GM23338 (cell line): ENCODE data around the gene RPS6KC1. TPM values are rescaled to one million over a fixed set of nuclear protein-coding genes. Genes with fewer than 3 reads are reported as not detected.
"Not testable (repeated sequence)": the region's sequence is repeated elsewhere in the genome, so short reads cannot be mapped to it uniquely, and the experiment has no call there.

Experiments used
- ATAC-seq: fragments of 200-7000 bp; cut with Tn5 transposase; 3 replicates; pipeline ENCODE4 v1.9.1; 2020
- DNase-seq: peaks from one replicate; pipeline ENCODE4 v3.0.0-alpha.2; 2015; ENCODE audit warnings: low spot score
- H2AFZ ChIP-seq: fragments of 200-600 bp; sonication (generic); 2 replicates; pipeline ENCODE4 v1.8.0; 2016; ENCODE audit warnings: antibody characterized with exemption, mild to moderate bottlenecking, moderate library complexity
- H3F3A ChIP-seq: fragments of 200-600 bp; sonication (generic); replicated peaks from 2 replicates; pipeline ENCODE4 v1.8.0; 2017; ENCODE audit warnings: antibody characterized with exemption, mixed run types, low read depth
- H3K27ac ChIP-seq: fragments of 200-600 bp; sonication (generic); 2 replicates; pipeline ENCODE4 v1.6.1; 2016; ENCODE audit warnings: low read depth
- H3K27me3 ChIP-seq: fragments of 200-600 bp; sonication (generic); 2 replicates; pipeline ENCODE4 v1.8.0; 2016; ENCODE audit warnings: mild to moderate bottlenecking, mixed run types, moderate library complexity; ENCODE audit not compliant: insufficient read depth
- H3K36me3 ChIP-seq: fragments of 200-600 bp; sonication (generic); 2 replicates; pipeline ENCODE4 v1.8.0; 2016; ENCODE audit warnings: mild to moderate bottlenecking; ENCODE audit not compliant: insufficient read depth
- H3K4me1 ChIP-seq: fragments of 200-600 bp; sonication (generic); 2 replicates; pipeline ENCODE4 v1.8.0; 2016; ENCODE audit warnings: mild to moderate bottlenecking, moderate library complexity; ENCODE audit not compliant: insufficient read depth
- H3K4me2 ChIP-seq: fragments of 200-600 bp; sonication (generic); 2 replicates; pipeline ENCODE4 v1.7.1; 2017; ENCODE audit warnings: mixed run types
- H3K4me3 ChIP-seq: fragments of 200-600 bp; sonication (generic); 2 replicates; pipeline ENCODE4 v1.6.1; 2016; ENCODE audit warnings: mixed run types
- H3K79me2 ChIP-seq: fragments of 200-600 bp; sonication (generic); replicated peaks from 2 replicates; pipeline ENCODE4 v1.8.0; 2017; ENCODE audit warnings: mild to moderate bottlenecking; ENCODE audit not compliant: insufficient read depth
- H3K9me2 ChIP-seq: fragments of 200-600 bp; sonication (generic); 2 replicates; pipeline ENCODE4 v1.8.0; 2017; ENCODE audit not compliant: insufficient read depth
- H4K20me1 ChIP-seq: fragments of 200-600 bp; sonication (generic); replicated peaks from 2 replicates; pipeline ENCODE4 v1.8.0; 2017; ENCODE audit warnings: mild to moderate bottlenecking; ENCODE audit not compliant: insufficient read depth
- H3K27ac Mint-ChIP-seq: 2 replicates; pipeline ENCODE4 v1.8.0; 2020; ENCODE audit warnings: inconsistent platforms, mild to moderate bottlenecking, moderate library complexity, mixed read lengths
- H3K27me3 Mint-ChIP-seq: 3 replicates; pipeline ENCODE4 v1.8.0; 2022; ENCODE audit warnings: low read depth, mild to moderate bottlenecking, moderate library complexity, mixed read lengths, inconsistent platforms; ENCODE audit not compliant: insufficient read depth, poor library complexity
- H3K36me3 Mint-ChIP-seq: 3 replicates; pipeline ENCODE4 v1.8.0; 2021; ENCODE audit warnings: low read depth, mild to moderate bottlenecking, inconsistent platforms, moderate library complexity, mixed read lengths
- H3K4me1 Mint-ChIP-seq: 3 replicates; pipeline ENCODE4 v1.8.0; 2020; ENCODE audit warnings: mild to moderate bottlenecking, inconsistent platforms, mixed read lengths
- H3K4me3 Mint-ChIP-seq: 3 replicates; pipeline ENCODE4 v1.8.0; 2021; ENCODE audit warnings: moderate library complexity, mild to moderate bottlenecking, inconsistent platforms, mixed read lengths
- H3K9me3 Mint-ChIP-seq: 3 replicates; pipeline ENCODE4 v1.8.0; 2020; ENCODE audit warnings: moderate library complexity, mild to moderate bottlenecking, inconsistent platforms, mixed read lengths
- EZH2 ChIP-seq: fragments of 200-600 bp; sonication (generic); IDR thresholded peaks from one replicate; pipeline ENCODE4 v1.8.0; 2017; ENCODE audit warnings: antibody characterized with exemption, mild to moderate bottlenecking, low read depth; ENCODE audit not compliant: unreplicated experiment
- EZH2phosphoT487 ChIP-seq: fragments of 200-600 bp; sonication (generic); IDR thresholded peaks from one replicate; pipeline ENCODE4 v1.8.1; 2018; ENCODE audit warnings: antibody characterized with exemption; ENCODE audit not compliant: unreplicated experiment
- JUNB ChIP-seq: IDR thresholded peaks from one replicate; pipeline ENCODE4 v1.6.1; 2016; ENCODE audit warnings: antibody characterized with exemption; ENCODE audit not compliant: unreplicated experiment
- NANOG ChIP-seq: IDR thresholded peaks from 2 replicates; pipeline ENCODE4 v1.6.1; 2016; ENCODE audit warnings: antibody characterized with exemption, borderline replicate concordance
- ZNF114 ChIP-seq: fragments of 250-450 bp; sonication (Bioruptor Pico); IDR thresholded peaks from 2 replicates; pipeline ENCODE4 v1.5.0; 2020; ENCODE audit warnings: mild to moderate bottlenecking, moderate library complexity
- polyA plus RNA-seq: library from polyadenylated mRNA; unstranded; fragments of >200 nt; fragmentation: Nextera tagmentation; extraction: Ambion mirVana; gene quantifications from 2 replicates; pipeline ENCODE4 v1.2.1, GENCODE V29; 2016
- total RNA-seq: library from RNA; depleted of rRNA; stranded (reverse); fragments of >200 nt; shearing (Covaris generic); gene quantifications from 2 replicates; pipeline ENCODE4 v1.2.3, GENCODE V29; 2014
- TF ChIP-seq, protein P1 (sequence below): IDR thresholded peaks from one replicate; pipeline ENCODE4 v1.6.1; 2018; ENCODE audit warnings: antibody characterized with exemption; ENCODE audit not compliant: unreplicated experiment
- TF ChIP-seq, protein P2 (sequence below): IDR thresholded peaks from 2 replicates; pipeline ENCODE4 v1.6.1; 2016; ENCODE audit warnings: antibody characterized with exemption
- TF ChIP-seq, protein P3 (sequence below), 2 experiments: fragments of 200-600 bp in 1 of 2; sonication (generic) in 1 of 2; conservative IDR thresholded peaks; 2 replicates each; pipeline versions ENCODE4 v1.5.1 to v1.6.1; 2016 to 2017; ENCODE audit warnings: antibody characterized with exemption in 2 of 2, low read depth in 2 of 2, mild to moderate bottlenecking in 2 of 2, moderate library complexity in 1 of 2

RPS6KC1 gene
- total and polyA plus RNA-seq, 2 experiments from 2014 or later: 7.9 to 24.9 TPM

DNA sequence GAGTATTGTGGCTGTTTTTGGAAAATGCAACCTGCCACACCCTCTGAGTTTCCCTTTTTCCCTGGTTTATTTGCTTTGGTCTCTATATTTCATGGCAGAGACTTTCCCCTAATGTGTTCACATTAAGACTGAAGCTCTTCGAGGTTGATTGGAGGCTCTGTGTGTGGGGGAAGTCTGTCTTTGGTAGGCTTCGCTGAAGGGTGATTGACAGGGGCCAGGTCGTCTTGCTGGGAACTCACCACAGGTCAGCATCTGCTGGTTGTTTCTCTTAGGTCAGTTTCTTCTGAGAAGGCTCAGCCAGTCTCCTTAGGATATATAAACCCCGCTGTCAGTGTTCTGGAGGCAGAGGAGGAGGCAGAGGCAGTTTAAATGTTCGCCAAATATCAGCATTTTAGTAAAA is 249.4 kb downstream of the RPS6KC1 start:
- Histone ChIP-seq H3F3A (no peaks in the 10 kb centered on the region), H3K79me2 (no peaks in the 10 kb centered on the region)
- H3K9me3 Mint-ChIP-seq: no peaks in the 10 kb centered on the region

DNA sequence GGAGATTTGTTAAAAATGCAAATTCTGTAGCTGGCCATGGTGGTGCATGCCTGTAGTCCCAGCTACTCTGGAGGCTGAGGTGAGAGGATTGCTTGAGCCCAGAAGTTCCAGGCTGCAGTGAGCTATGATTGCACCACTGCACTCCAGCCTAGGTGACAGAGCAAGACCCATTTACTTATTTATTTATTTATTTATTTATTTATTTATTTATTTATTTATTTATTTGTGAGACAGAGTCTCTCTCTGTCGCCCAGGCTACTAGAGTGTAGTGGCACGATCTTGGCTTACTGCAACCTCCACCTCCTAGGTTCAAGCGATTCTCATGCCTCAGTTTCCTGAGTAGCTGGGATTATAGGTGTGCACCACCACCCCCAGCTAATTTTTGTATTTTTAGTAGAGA is 250.5 kb downstream of the RPS6KC1 start:
- H3K27me3 ChIP-seq, H3K4me2 ChIP-seq, H3K4me3 ChIP-seq, DNase-seq, H3K4me1 Mint-ChIP-seq, ATAC-seq, H3K27ac Mint-ChIP-seq, H3K4me3 Mint-ChIP-seq, H3K27ac ChIP-seq, H2AFZ ChIP-seq, H3F3A ChIP-seq, H3K36me3 Mint-ChIP-seq, H4K20me1 ChIP-seq, H3K79me2 ChIP-seq, H3K9me3 Mint-ChIP-seq, H3K36me3 ChIP-seq, H3K27me3 Mint-ChIP-seq, H3K4me1 ChIP-seq, H3K9me2 ChIP-seq: not testable (repeated sequence)

More for the DNA sequence above, 249.4 kb downstream of the RPS6KC1 start:
- Histone ChIP-seq H3K36me3 (no peaks in the 10 kb centered on the region), H3K27me3 (no peaks in the 10 kb centered on the region), H2AFZ (no peak overlapping the region), H3K9me2 (peaks cover 6% of the 10 kb centered on the region; the same call in 1 of the 2 replicates), H3K27ac (no peak overlapping the region), H3K4me1 (no peaks in the 10 kb centered on the region; the same call in 1 of the 2 replicates), H4K20me1 (no peaks in the 10 kb centered on the region), H3K4me2 (no peak overlapping the region), H3K4me3 (no peak overlapping the region)
- no peaks in the 10 kb centered on the region; the same call in 2 of the 3 replicates for H3K36me3 Mint-ChIP-seq
- DNase-seq: no peak
- no peaks in the 10 kb centered on the region for H3K27me3 Mint-ChIP-seq
- no peak overlapping the region for H3K4me3 Mint-ChIP-seq
- no peak overlapping the region for H3K27ac Mint-ChIP-seq
- TF ChIP-seq, protein P1, sequence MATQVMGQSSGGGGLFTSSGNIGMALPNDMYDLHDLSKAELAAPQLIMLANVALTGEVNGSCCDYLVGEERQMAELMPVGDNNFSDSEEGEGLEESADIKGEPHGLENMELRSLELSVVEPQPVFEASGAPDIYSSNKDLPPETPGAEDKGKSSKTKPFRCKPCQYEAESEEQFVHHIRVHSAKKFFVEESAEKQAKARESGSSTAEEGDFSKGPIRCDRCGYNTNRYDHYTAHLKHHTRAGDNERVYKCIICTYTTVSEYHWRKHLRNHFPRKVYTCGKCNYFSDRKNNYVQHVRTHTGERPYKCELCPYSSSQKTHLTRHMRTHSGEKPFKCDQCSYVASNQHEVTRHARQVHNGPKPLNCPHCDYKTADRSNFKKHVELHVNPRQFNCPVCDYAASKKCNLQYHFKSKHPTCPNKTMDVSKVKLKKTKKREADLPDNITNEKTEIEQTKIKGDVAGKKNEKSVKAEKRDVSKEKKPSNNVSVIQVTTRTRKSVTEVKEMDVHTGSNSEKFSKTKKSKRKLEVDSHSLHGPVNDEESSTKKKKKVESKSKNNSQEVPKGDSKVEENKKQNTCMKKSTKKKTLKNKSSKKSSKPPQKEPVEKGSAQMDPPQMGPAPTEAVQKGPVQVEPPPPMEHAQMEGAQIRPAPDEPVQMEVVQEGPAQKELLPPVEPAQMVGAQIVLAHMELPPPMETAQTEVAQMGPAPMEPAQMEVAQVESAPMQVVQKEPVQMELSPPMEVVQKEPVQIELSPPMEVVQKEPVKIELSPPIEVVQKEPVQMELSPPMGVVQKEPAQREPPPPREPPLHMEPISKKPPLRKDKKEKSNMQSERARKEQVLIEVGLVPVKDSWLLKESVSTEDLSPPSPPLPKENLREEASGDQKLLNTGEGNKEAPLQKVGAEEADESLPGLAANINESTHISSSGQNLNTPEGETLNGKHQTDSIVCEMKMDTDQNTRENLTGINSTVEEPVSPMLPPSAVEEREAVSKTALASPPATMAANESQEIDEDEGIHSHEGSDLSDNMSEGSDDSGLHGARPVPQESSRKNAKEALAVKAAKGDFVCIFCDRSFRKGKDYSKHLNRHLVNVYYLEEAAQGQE: no peak
- TF ChIP-seq ZNF114 (CRISPR knock-in tag) (no peak), JUNB (no peak)
- ATAC-seq: no peak
- H3K4me1 Mint-ChIP-seq: peaks cover 6% of the 10 kb centered on the region; the same call in 2 of the 3 replicates

DNA sequence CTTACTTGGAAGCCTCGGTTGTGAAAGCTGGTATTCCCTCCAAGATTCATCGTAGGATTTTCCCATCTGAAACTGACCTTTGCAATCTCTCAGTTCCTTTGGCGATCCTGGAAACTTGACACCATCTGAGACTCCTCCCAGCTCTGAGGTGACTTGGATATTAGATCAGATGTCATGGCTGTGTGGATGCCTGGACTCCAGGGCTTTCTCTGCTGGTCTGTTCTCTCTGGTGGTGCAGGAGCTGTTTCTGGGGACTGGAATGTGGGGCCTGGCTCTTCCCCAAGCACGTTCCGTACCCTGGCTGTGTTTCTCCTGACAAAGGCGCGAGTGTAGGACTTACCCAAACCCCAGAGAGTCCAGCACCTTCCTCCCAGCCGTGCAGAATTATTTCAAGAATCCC is 252.2 kb downstream of the RPS6KC1 start:
- Histone ChIP-seq H3K27ac (no peak overlapping the region), H4K20me1 (no peaks in the 10 kb centered on the region), H3K4me2 (peak overlapping the region; percentile 56; the same call in 1 of the 2 replicates), H3K9me2 (0 out of 2 replicates have a peak, but pooled peaks cover 6% of the 10 kb centered on the region), H3K4me3 (no peak overlapping the region), H3K36me3 (no peaks in the 10 kb centered on the region), H3K27me3 (no peaks in the 10 kb centered on the region), H2AFZ (peak overlapping the region; percentile 14), H3F3A (no peaks in the 10 kb centered on the region), H3K4me1 (no peaks in the 10 kb centered on the region; the same call in 1 of the 2 replicates), H3K79me2 (no peaks in the 10 kb centered on the region)
- H3K36me3 Mint-ChIP-seq: no peaks in the 10 kb centered on the region
- no peaks in the 10 kb centered on the region for H3K9me3 Mint-ChIP-seq
- H3K4me1 Mint-ChIP-seq: peaks cover 6% of the 10 kb centered on the region; the same call in 2 of the 3 replicates
- peak; percentile 93 for ATAC-seq
- no peak overlapping the region for H3K4me3 Mint-ChIP-seq
- no peaks in the 10 kb centered on the region for H3K27me3 Mint-ChIP-seq
- peak; percentile 71 for DNase-seq
- no peak overlapping the region for H3K27ac Mint-ChIP-seq
- TF ChIP-seq, protein P1: no peak
- TF ChIP-seq EZH2phosphoT487: no peak
- TF ChIP-seq NANOG: no peak
- TF ChIP-seq, protein P2, sequence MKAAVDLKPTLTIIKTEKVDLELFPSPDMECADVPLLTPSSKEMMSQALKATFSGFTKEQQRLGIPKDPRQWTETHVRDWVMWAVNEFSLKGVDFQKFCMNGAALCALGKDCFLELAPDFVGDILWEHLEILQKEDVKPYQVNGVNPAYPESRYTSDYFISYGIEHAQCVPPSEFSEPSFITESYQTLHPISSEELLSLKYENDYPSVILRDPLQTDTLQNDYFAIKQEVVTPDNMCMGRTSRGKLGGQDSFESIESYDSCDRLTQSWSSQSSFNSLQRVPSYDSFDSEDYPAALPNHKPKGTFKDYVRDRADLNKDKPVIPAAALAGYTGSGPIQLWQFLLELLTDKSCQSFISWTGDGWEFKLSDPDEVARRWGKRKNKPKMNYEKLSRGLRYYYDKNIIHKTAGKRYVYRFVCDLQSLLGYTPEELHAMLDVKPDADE: no peak
- no peak for TF ChIP-seq EZH2
- TF ChIP-seq, protein P3, sequence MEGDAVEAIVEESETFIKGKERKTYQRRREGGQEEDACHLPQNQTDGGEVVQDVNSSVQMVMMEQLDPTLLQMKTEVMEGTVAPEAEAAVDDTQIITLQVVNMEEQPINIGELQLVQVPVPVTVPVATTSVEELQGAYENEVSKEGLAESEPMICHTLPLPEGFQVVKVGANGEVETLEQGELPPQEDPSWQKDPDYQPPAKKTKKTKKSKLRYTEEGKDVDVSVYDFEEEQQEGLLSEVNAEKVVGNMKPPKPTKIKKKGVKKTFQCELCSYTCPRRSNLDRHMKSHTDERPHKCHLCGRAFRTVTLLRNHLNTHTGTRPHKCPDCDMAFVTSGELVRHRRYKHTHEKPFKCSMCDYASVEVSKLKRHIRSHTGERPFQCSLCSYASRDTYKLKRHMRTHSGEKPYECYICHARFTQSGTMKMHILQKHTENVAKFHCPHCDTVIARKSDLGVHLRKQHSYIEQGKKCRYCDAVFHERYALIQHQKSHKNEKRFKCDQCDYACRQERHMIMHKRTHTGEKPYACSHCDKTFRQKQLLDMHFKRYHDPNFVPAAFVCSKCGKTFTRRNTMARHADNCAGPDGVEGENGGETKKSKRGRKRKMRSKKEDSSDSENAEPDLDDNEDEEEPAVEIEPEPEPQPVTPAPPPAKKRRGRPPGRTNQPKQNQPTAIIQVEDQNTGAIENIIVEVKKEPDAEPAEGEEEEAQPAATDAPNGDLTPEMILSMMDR (conservative IDR thresholded peaks at IDR 0.05; ENCODE audit: low read depth in 2 of 2): no peak
